GM21381 (cell line): Measurements from ENCODE around the gene TMEM109.

Experiments used
- ATAC-seq: cut with Tn5 transposase; IDR thresholded peaks from one replicate; pipeline ENCODE4 v1.9.1; 2021; ENCODE audit warnings: mild to moderate bottlenecking, moderate library complexity; ENCODE audit not compliant: unreplicated experiment

The TMEM109 gene

GRCh38 chr11:60964801-60965200, 50.8 kb downstream of the TMEM109 start:
- ATAC-seq: no peak

DNA sequence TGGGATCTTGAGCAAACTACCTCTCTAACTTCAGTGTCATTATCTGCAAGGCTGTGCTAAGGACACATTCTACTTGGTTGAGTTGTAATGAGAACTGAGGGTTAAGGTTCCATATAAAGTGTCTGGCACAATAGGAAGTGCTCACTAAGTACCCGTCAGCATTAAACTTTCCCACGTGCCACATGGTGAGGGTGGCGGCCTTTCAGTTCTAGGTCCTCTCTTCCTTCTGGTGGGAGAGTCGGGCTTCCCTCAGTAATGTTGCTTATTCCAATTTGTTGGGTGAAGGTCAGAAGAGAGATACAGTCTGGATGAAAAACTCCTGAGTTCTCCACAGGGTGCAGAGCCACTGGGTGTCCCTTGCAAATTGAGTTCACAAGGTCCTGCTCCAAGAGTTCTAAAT, 52.9 kb downstream of the TMEM109 start:
- ATAC-seq: no peak

- no peak for ATAC-seq
Measured at GRCh38 chr11:60968223-60968622, 54.3 kb downstream of the TMEM109 start.

- no peak for ATAC-seq
Measured at GRCh38 chr11:60970369-60970774, 56.4 kb downstream of the TMEM109 start.

GRCh38 chr11:60970890-60971289, 56.9 kb downstream of the TMEM109 start:
- ATAC-seq: no peak

GRCh38 chr11:60971520-60971919, 57.6 kb downstream of the TMEM109 start, which contains the start of gene CD6:
Gene CD6, plus strand, starts transcription at chr11:60971680. Its CDS starts 186 bp downstream, at chr11:60971866.
- no peak for ATAC-seq

DNA sequence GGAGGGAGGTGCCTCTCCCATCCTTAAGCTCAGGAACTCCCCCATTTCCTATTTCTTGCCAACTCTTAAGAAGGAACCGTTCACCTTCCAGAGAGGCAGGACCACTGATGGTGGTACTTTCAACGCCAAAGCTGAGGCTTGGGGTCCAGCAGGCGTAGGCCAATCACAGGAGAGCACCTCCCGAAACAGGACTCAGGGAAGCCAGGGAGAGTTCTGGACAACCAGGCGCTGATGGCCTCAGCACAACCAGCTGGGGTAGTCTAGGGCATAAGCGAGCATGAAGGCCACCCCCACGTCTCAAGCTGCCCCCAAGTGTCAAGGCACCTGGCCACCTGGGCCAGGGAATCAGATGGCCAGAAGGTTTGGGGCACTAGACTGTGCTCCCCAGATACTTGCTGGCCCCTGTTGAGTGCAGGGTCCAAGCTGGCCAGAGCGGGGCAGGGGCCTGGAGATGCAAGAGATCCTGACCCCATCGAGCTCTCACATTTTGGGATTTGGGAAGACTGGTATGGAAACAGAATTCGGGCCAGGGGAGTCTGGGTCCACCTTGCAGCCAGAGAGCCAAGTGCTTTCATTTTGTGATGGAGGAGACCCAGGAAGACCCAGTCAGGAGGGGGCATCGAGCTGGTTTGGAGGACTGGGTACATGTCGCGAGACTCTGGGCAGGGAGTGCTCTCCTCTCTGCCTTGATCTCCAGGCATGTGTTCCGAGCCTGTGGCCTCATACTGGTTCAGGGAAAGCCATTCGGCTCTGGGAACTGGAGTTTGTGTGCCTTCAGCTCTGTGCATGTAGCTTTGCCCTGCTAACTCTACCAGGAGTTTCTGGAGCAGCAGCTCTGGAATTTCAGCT, 58.4 kb downstream of the TMEM109 start:
- ATAC-seq: no peak
